Right lobe of liver (tissue), 6 donors: ENCODE results near the gene CHN2. TPM values are rescaled to one million over a fixed set of nuclear protein-coding genes. Genes with fewer than 3 reads are reported as not detected.

ENCODE experiments used
- ATAC-seq, 4 donors: fragments of 200-7000 bp; cut with Tn5 transposase; one replicate each; pipeline ENCODE4 v1.9.1; 2020; ENCODE audit warnings: mild to moderate bottlenecking in 4 of 4, moderate library complexity in 4 of 4
- DNase-seq, 3 donors: peaks; one replicate each; pipeline ENCODE4 v3.0.0-alpha.2; 2020
- H3K27ac ChIP-seq, 3 donors: fragments of 200-600 bp; one replicate each; pipeline ENCODE4 v1.8.0; 2022
- H3K27me3 ChIP-seq, 2 donors: fragments of 200-600 bp; one replicate each; pipeline ENCODE4 v1.8.0; 2022
- H3K36me3 ChIP-seq, 4 donors: fragments of 200-600 bp; sonication (generic) in 1 of 4; one replicate each; pipeline versions ENCODE4 v1.5.1 to v1.8.0; 2017 to 2022; ENCODE audit warnings: control low read depth in 1 of 4
- H3K4me1 ChIP-seq, 4 donors: fragments of 200-600 bp; sonication (generic) in 1 of 4; one replicate each; pipeline versions ENCODE4 v1.5.1 to v1.8.0; 2017 to 2022; ENCODE audit warnings: control low read depth in 1 of 4
- H3K4me3 ChIP-seq, 3 donors: fragments of 200-600 bp; one replicate each; pipeline ENCODE4 v1.8.0; 2022
- H3K9me3 ChIP-seq, 4 donors: fragments of 200-600 bp; sonication (generic) in 1 of 4; one replicate each; pipeline versions ENCODE4 v1.5.1 to v1.8.0; 2017 to 2022; ENCODE audit warnings: control low read depth in 1 of 4
- CTCF ChIP-seq, 4 donors: fragments of 200-600 bp in 3 of 4; fragments of 450-650 bp in 1 of 4; IDR thresholded peaks; one replicate each; pipeline versions ENCODE4 v1.5.1 to v1.8.0; 2016 to 2022; ENCODE audit warnings: antibody characterized with exemption in 4 of 4, mild to moderate bottlenecking in 2 of 4
- POLR2A ChIP-seq: fragments of 450-650 bp; IDR thresholded peaks from one replicate; pipeline ENCODE4 v1.6.1; 2017; ENCODE audit warnings: antibody characterized with exemption, mild to moderate bottlenecking
- WGBS: methylation state at CpG from one replicate; pipeline ENCODE4 v1.1.6; 2018; ENCODE audit warnings: low coverage, low lambda C conversion rate; ENCODE audit not compliant: insufficient coverage; ENCODE audit errors: missing lambda C conversion rate; 5-methylcytosine and 5-hydroxymethylcytosine counted together
- intact Hi-C, 2 donors: fragments of 100-400 bp; cut with DNase I; formaldehyde crosslinking; loops; one replicate each; pipeline versions ENCODE4 v1.11.2 to v1.14.1; 2022
- total RNA-seq, 6 experiments: library from RNA; depleted of rRNA in 2 of 6; stranded (reverse); fragments of >200 nt in 2 of 6; fragmentation: NEBNext Ultra II Directional in 3 of 6; extraction: Animal tissue kit (Norgen Biotek cat#: 25700) in 3 of 6; gene quantifications; one replicate each; pipeline versions ENCODE4 v1.1.0 to v1.2.4, GENCODE V29; 2016 to 2023
- donor health status: DM: no; HTN: yes; CAD: no.
- donor health status: DM: no; HTN: no; CAD: no.
- donor health status: DM: no; HTN: no; CAD: no.
- donor health status: DM: no; HTN: yes; CAD: no.
- donor health status: DM: no; HTN: yes; CAD: no.

The CHN2 gene
- total RNA-seq, 6 experiments from 2014 or later: 20.1 to 57.7 (median 31.5) TPM

GRCh38 chr7:29189743-29190201 is 4.8 kb upstream of the CHN2 start:
- TF ChIP-seq CTCF (IDR thresholded peaks at IDR 0.05): peak; percentile 85 to 87 (median 87)
- no peak for TF ChIP-seq POLR2A
- peak overlapping the region in 2 of 3 donors; percentile 57 to 71 for H3K27ac ChIP-seq
- intact Hi-C loops: loop anchor here in 1 of 2 donors (10.0 kb wide), 1 partner anchor 215 kb away; no protein-coding TSS in a partner anchor
- H3K4me1 ChIP-seq: peaks cover 0 to 24% (median 7%) of the 10 kb centered on the region in 4 donors
- H3K4me3 ChIP-seq: peak overlapping the region in 2 of 3 donors; percentile 6 to 37
- no peaks in the 10 kb centered on the region for H3K9me3 ChIP-seq
- H3K36me3 ChIP-seq: no peaks in the 10 kb centered on the region
- peak; percentile 78 to 80 (median 79) for DNase-seq
- WGBS: 5% methylated on average over 16 of the region's 16 CpGs
- ATAC-seq: peak; percentile 71 to 79 (median 78)
- no peaks in the 10 kb centered on the region for H3K27me3 ChIP-seq

GRCh38 chr7:29190349-29191045 is 4.1 kb upstream of the CHN2 start:
- TF ChIP-seq POLR2A: peak; percentile 24
- no peak for TF ChIP-seq CTCF (IDR thresholded peaks at IDR 0.05)
- 21% methylated on average over 5 of the region's 5 CpGs for WGBS
- Histone ChIP-seq H3K4me3 (peak overlapping the region in 1 of 3 donors; percentile 6), H3K36me3 (no peaks in the 10 kb centered on the region), H3K27me3 (no peaks in the 10 kb centered on the region), H3K9me3 (no peaks in the 10 kb centered on the region), H3K27ac (peak overlapping the region in 2 of 3 donors; percentile 57 to 71), H3K4me1 (peaks cover 0 to 24% (median 7%) of the 10 kb centered on the region in 4 donors)
- ATAC-seq: peak; percentile 37 to 66 (median 40)
- intact Hi-C loops: loop anchor here in 1 of 2 donors (10.0 kb wide), 1 partner anchor 214 kb away; no protein-coding TSS in a partner anchor
- no peak for DNase-seq

GRCh38 chr7:29192323-29192722 is 2.3 kb upstream of the CHN2 start:
- H3K4me1 ChIP-seq: peaks cover 0 to 38% (median 7%) of the 10 kb centered on the region in 4 donors
- no peak overlapping the region for H3K27ac ChIP-seq
- no peak for TF ChIP-seq CTCF (IDR thresholded peaks at IDR 0.05)
- no peak for TF ChIP-seq POLR2A
- no peaks in the 10 kb centered on the region for H3K36me3 ChIP-seq
- intact Hi-C loops: loop anchor here in 1 of 2 donors (10.0 kb wide), 1 partner anchor 212 kb away; no protein-coding TSS in a partner anchor
- DNase-seq (no peak), ATAC-seq (no peak)
- no peak overlapping the region for H3K4me3 ChIP-seq
- WGBS: 43% methylated on average over 1 of the region's 1 CpG
- no peaks in the 10 kb centered on the region for H3K9me3 ChIP-seq
- no peaks in the 10 kb centered on the region for H3K27me3 ChIP-seq

GRCh38 chr7:29192811-29193210 is 1.8 kb upstream of the CHN2 start:
- WGBS: 86% methylated on average over 6 of the region's 8 CpGs
- ATAC-seq (no peak), DNase-seq (no peak)
- no peaks in the 10 kb centered on the region for H3K27me3 ChIP-seq
- no peak overlapping the region for H3K4me3 ChIP-seq
- peaks cover 0 to 43% (median 10%) of the 10 kb centered on the region in 4 donors for H3K4me1 ChIP-seq
- TF ChIP-seq CTCF (IDR thresholded peaks at IDR 0.05): no peak
- TF ChIP-seq POLR2A: no peak
- H3K9me3 ChIP-seq: no peaks in the 10 kb centered on the region
- H3K27ac ChIP-seq: peak overlapping the region in 1 of 3 donors; percentile 21
- intact Hi-C loops: loop anchor here in 1 of 2 donors (10.0 kb wide), 1 partner anchor 212 kb away; no protein-coding TSS in a partner anchor
- H3K36me3 ChIP-seq: no peaks in the 10 kb centered on the region
